Testis (tissue), 3 donors: Measurements from ENCODE around the gene ITPKB. TPM values are rescaled to one million over a fixed set of nuclear protein-coding genes. Genes with fewer than 3 reads are reported as not detected.

Source experiments
- DNase-seq: peaks from one replicate; pipeline ENCODE4 v3.0.0-alpha.2; 2019
- H3K27ac ChIP-seq, 2 donors: fragments of 200-600 bp; sonication (generic); one replicate each; pipeline ENCODE4 v1.5.1; 2019
- H3K27me3 ChIP-seq: fragments of 200-600 bp; sonication (generic); one replicate; pipeline ENCODE4 v1.5.1; 2019
- H3K36me3 ChIP-seq: fragments of 200-600 bp; sonication (generic); one replicate; pipeline ENCODE4 v1.5.1; 2017; ENCODE audit warnings: low read depth; ENCODE audit errors: missing control alignments
- H3K4me1 ChIP-seq: fragments of 200-600 bp; sonication (generic); one replicate; pipeline ENCODE4 v1.5.1; 2019
- H3K4me3 ChIP-seq, 2 donors: fragments of 200-600 bp; sonication (generic); one replicate each; pipeline ENCODE4 v1.5.1; 2017 to 2019
- H3K9me3 ChIP-seq: fragments of 200-600 bp; sonication (generic); one replicate; pipeline ENCODE4 v1.5.1; 2017
- POLR2A ChIP-seq: fragments of 450-650 bp; IDR thresholded peaks from one replicate; pipeline ENCODE4 v1.6.1; 2017; ENCODE audit warnings: antibody characterized with exemption, mild to moderate bottlenecking, moderate library complexity
- WGBS, 2 donors: methylation state at CpG; one replicate each; pipeline ENCODE4 v1.1.5; 2018; 5-methylcytosine and 5-hydroxymethylcytosine counted together
- intact Hi-C: fragments of 100-400 bp; cut with DNase I; formaldehyde crosslinking; loops from one replicate; pipeline ENCODE4 v1.15.1; 2023; ENCODE audit warnings: low total_unique reads
- polyA plus RNA-seq: library from polyadenylated mRNA; stranded (reverse); fragments of 350-450 nt; fragmentation: Illumina TruSeq; extraction: RNeasy Lipid Tissue Mini Kit (QIAGEN cat#74804); gene quantifications from one replicate; pipeline ENCODE4 v1.2.3, GENCODE V29; 2014; ENCODE audit warnings: low read depth, low replicate concordance; ENCODE audit not compliant: insufficient read depth
- total RNA-seq, 2 donors: library from RNA; depleted of rRNA; stranded (reverse); fragments of >200 nt; gene quantifications; one replicate each; pipeline ENCODE4 v1.2.3, GENCODE V29; 2016
- TF ChIP-seq, protein P1 (sequence below), 3 experiments: fragments of 450-650 bp in 2 of 3; fragments of 200-600 bp in 1 of 3; sonication (generic) in 1 of 3; IDR thresholded peaks; one replicate each; pipeline ENCODE4 v1.5.1; 2016 to 2019; ENCODE audit warnings: antibody characterized with exemption in 3 of 3, mild to moderate bottlenecking in 2 of 3, moderate library complexity in 1 of 3

The ITPKB gene
- total and polyA plus RNA-seq, 3 donors from 2014 or later: 11.4 to 18.0 (median 13.5) TPM

GRCh38 chr1:226679853-226680516, 59.1 kb downstream of the ITPKB start:
- TF ChIP-seq POLR2A: no peak
- TF ChIP-seq, protein P1, sequence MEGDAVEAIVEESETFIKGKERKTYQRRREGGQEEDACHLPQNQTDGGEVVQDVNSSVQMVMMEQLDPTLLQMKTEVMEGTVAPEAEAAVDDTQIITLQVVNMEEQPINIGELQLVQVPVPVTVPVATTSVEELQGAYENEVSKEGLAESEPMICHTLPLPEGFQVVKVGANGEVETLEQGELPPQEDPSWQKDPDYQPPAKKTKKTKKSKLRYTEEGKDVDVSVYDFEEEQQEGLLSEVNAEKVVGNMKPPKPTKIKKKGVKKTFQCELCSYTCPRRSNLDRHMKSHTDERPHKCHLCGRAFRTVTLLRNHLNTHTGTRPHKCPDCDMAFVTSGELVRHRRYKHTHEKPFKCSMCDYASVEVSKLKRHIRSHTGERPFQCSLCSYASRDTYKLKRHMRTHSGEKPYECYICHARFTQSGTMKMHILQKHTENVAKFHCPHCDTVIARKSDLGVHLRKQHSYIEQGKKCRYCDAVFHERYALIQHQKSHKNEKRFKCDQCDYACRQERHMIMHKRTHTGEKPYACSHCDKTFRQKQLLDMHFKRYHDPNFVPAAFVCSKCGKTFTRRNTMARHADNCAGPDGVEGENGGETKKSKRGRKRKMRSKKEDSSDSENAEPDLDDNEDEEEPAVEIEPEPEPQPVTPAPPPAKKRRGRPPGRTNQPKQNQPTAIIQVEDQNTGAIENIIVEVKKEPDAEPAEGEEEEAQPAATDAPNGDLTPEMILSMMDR (IDR thresholded peaks at IDR 0.05): no peak
- Histone ChIP-seq H3K27me3 (no peaks in the 10 kb centered on the region), H3K36me3 (no peaks in the 10 kb centered on the region), H3K9me3 (no peaks in the 10 kb centered on the region), H3K4me3 (peak overlapping the region in 1 of 2 donors; percentile 54), H3K4me1 (peaks cover 63% of the 10 kb centered on the region), H3K27ac (peak overlapping the region; percentile 90 to 94)
- WGBS, 2 donors: 21 to 23% methylated on average over 13 to 22 of the region's 22 CpGs
- intact Hi-C loops: no loop called here
- DNase-seq: peak; percentile 91

GRCh38 chr1:226679262-226679661, 59.8 kb downstream of the ITPKB start:
- H3K27ac ChIP-seq: peak overlapping the region; percentile 90 to 94
- H3K36me3 ChIP-seq: no peaks in the 10 kb centered on the region
- no peaks in the 10 kb centered on the region for H3K27me3 ChIP-seq
- H3K4me1 ChIP-seq: peaks cover 64% of the 10 kb centered on the region
- no peak for TF ChIP-seq POLR2A
- TF ChIP-seq, protein P1 (IDR thresholded peaks at IDR 0.05): no peak
- no peaks in the 10 kb centered on the region for H3K9me3 ChIP-seq
- DNase-seq: no peak
- 31 to 48% methylated on average over 2 of the region's 2 CpGs for WGBS, 2 donors
- no peak overlapping the region for H3K4me3 ChIP-seq
- intact Hi-C loops: no loop called here

GRCh38 chr1:226678701-226679100, 60.4 kb downstream of the ITPKB start:
- intact Hi-C loops: no loop called here
- no peak overlapping the region for H3K4me3 ChIP-seq
- peaks cover 64% of the 10 kb centered on the region for H3K4me1 ChIP-seq
- H3K27me3 ChIP-seq: no peaks in the 10 kb centered on the region
- no peak for DNase-seq
- no peaks in the 10 kb centered on the region for H3K9me3 ChIP-seq
- H3K36me3 ChIP-seq: no peaks in the 10 kb centered on the region
- TF ChIP-seq POLR2A: no peak
- TF ChIP-seq, protein P1 (IDR thresholded peaks at IDR 0.05): no peak
- peak overlapping the region; percentile 90 to 94 for H3K27ac ChIP-seq
- WGBS, 2 donors: 71 to 78% methylated on average over 8 of the region's 8 CpGs

- Histone ChIP-seq H3K36me3 (no peaks in the 10 kb centered on the region), H3K27me3 (no peaks in the 10 kb centered on the region), H3K4me1 (peaks cover 67% of the 10 kb centered on the region), H3K4me3 (no peak overlapping the region), H3K27ac (peak overlapping the region; percentile 90 to 94), H3K9me3 (no peaks in the 10 kb centered on the region)
- DNase-seq: no peak
- intact Hi-C loops: no loop called here
- 65 to 82% methylated on average over 2 of the region's 2 CpGs for WGBS, 2 donors
- no peak for TF ChIP-seq POLR2A
- TF ChIP-seq, protein P1 (IDR thresholded peaks at IDR 0.05): no peak
Observed at GRCh38 chr1:226678251-226678650, 60.8 kb downstream of the ITPKB start.
